GM10847 (cell line): ENCODE measurements around the gene OR52N4.

Experiments used
- POLR2A ChIP-seq: IDR thresholded peaks from 2 replicates; pipeline ENCODE4 v1.6.1; 2011; ENCODE audit not compliant: insufficient read length; ENCODE audit errors: extremely low read depth

OR52N4 gene

GRCh38 chr11:5753943-5754342 lies at the start of gene OR52N4:
TSS of gene OR52N4 (plus strand) at chr11:5754243. CDS start at chr11:5754741, 498 bp downstream.
- no peak for TF ChIP-seq POLR2A

DNA sequence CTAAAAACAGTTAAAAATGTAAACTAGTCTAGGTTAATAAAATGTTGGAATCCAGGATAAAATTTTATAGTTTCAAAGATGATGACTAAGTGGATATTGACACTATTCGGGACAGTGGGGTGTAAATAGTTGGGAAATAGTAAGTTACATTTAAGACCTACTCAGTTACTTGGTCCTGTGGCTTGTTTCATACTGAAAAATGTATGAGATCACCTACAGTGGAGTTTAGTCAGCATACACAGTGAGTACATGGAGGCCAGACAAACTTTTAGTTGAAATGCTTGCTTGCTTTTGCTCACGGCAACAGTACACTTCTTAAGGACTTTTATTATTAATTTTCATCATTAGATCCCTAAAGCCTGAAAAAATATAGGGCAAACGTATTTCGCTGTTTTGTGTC lies 48.4 kb upstream of the OR52N4 start:
- TF ChIP-seq POLR2A, result no peak

- TF ChIP-seq POLR2A, result no peak
Observed at GRCh38 chr11:5712507-5712906, 41.5 kb upstream of the OR52N4 start.

DNA sequence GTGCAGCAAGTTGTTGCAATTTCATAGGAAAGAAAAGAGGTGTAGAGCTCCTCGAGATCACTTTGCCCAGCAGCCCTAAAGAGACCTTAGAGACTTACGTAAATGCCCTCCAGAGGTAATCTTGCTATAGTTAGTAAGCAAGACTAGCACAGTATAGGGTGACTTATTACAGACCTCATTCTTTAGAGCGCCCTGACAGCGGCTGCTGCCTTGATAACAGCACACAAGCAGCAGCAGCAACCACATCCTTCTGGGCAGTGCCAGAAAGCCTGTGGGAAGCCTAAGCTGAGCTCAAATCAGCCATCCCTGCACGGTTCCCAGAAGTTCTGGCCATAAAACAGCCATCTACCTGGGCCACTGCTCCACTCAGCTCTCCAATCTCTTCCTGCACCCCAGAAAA lies 40.3 kb upstream of the OR52N4 start:
- TF ChIP-seq POLR2A, result no peak

DNA sequence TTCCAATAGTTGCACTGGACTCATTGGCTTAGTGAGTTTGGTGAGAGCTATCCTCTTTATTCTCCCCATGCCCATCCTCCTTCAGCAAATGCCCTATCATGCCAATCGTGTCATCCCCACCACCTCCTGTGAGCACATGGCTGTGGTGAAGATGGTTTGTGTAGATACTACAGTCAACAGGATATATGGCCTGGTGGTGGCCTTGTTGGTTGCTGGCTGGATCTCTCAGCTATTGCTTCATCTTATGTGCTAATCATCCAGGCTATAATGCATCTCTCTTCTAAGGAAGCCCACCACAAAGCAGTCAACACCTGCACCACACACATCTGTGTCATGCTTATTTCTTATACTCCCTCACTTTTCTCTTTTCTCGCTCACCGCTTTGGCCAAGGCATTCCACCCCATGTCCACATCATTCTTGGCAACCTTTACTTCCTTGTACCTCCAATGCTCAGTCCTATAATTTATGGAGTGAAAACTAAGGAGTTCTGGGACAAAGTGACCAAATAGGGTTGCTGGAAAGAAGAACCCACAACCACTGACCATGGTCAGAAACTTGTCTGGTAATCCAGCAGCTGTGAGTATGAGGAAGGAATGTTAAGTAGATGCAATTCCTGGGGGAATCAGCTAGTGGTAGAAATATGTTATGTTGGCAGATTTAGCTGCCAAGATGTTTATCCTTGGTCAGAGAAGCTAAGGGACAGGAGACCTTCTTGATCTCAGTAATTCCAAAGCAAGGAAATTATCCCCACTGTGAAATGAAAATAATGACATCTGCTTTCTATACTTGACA lies 34.1 kb upstream of the OR52N4 start:
- TF ChIP-seq POLR2A, result no peak

DNA sequence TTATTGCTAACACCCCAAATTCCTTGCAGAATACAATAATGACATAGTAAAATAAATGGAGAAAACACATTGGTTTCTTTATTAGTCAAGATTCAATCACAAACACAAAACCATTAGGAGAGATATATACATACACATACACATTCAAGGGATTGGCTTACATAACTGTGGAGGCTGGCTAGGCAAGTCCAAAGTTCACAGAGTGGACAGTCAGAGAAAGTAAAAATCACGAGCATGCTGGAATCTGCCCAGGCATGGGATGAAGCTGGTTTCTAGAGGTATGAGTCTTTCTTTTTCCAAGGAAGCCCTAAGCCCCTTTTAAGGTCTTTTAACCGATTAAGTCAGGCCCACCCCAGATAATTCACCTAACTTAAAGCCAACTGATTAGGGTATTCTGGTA lies 31.4 kb upstream of the OR52N4 start:
- TF ChIP-seq POLR2A, result no peak

DNA sequence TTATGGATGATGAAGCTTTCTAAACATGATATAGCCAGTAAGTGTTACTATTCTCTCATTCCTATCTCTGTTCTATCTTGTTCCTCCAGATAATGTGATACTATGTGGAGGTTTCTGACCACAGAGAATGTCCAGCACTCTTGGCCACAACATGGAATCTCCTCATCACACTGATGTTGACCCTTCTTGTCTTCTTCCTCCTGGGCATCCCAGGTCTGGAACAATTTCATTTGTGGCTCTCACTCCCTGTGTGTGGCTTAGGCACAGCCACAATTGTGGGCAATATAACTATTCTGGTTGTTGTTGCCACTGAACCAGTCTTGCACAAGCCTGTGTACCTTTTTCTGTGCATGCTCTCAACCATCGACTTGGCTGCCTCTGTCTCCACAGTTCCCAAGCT lies 27.7 kb upstream of the OR52N4 start:
- no peak for TF ChIP-seq POLR2A

GRCh38 chr11:5727691-5728090 lies 26.4 kb upstream of the OR52N4 start:
- no peak for TF ChIP-seq POLR2A

GRCh38 chr11:5736396-5736795 lies 17.6 kb upstream of the OR52N4 start, which contains the start of gene OR56B1:
TSS of gene OR56B1 (plus strand) at chr11:5736448. CDS start at chr11:5736517, 69 bp downstream.
- TF ChIP-seq POLR2A, result no peak

DNA sequence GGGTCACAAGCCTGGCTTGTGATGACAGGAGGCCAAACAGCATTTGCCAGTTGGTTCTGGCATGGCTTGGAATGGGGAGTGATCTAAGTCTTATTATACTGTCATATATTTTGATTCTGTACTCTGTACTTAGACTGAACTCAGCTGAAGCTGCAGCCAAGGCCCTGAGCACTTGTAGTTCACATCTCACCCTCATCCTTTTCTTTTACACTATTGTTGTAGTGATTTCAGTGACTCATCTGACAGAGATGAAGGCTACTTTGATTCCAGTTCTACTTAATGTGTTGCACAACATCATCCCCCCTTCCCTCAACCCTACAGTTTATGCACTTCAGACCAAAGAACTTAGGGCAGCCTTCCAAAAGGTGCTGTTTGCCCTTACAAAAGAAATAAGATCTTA lies 17.0 kb upstream of the OR52N4 start:
- no peak for TF ChIP-seq POLR2A

DNA sequence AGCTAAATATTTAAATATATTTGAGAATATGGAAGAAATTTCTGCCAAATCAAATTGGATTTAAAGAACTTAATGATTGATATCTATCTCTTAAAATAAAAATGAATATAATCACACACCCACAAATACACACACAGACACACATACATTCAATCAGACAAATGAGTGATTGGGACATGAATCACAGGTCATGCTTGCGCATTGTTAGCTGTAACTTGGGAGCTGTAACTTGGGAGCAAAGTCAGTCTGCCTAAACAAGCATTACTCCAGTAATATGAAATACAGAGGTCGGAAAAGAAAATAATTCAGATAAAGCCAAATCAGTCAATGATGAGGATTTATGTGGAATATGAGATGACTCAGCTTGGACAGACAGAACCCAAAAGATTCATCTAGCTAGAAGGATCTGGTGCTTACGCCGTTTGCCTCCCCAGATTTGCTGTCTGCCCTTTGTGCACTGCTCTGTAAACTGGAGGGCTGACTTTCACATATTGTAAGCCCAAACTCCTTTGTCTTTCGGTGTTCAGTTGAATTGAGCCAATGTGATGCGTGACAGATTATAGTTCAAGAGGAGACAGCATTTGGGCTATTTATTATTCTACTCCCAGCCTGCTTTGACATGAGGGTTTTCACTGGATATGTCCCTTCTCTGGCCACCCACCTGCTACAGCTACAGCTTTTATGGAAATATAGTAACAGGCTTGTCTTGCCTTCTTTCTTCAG lies 16.2 kb upstream of the OR52N4 start:
- no peak for TF ChIP-seq POLR2A

DNA sequence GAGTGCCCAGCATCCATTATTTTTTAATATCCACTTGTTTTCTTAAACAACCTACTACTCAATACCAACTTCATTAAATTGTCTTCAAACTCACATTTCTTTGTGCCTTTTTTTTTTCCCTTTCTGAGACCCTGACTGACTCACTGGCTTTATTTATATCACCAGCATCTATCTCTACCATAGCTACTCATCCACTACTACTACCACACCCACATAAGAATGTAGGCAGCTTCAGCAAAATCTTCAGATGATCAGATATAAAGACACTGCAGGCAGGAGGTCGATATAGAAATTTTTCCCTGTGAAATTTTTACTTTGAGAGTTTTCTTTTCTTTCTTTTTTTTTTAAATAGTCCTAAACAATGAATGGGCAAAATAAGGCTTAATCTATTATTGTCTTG lies 15.6 kb upstream of the OR52N4 start:
- no peak for TF ChIP-seq POLR2A

GRCh38 chr11:5746614-5747013 lies 7.4 kb upstream of the OR52N4 start:
- no peak for TF ChIP-seq POLR2A

GRCh38 chr11:5749836-5750235 lies 4.2 kb upstream of the OR52N4 start:
- no peak for TF ChIP-seq POLR2A

DNA sequence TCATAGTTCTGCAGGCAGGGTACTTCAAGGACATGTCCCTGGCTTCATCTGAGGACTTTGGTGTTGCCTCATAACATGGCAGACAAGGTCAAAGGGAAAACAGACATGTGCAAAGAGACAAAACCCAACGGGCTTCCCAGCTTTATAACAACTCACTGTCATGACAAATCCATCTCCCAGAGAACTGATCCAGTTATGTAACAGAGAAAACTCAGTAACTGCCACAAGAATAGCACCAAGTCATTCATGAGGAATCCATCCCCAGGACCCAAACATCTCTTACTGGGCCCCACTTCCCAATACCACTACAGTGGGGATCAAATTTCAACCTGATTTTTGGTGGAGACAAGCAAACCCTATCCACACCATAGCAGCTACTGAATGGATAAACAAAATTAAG lies 13.0 kb downstream of the OR52N4 start:
- no peak for TF ChIP-seq POLR2A

- no peak for TF ChIP-seq POLR2A
Observed at GRCh38 chr11:5783255-5783654, 29.2 kb downstream of the OR52N4 start, which contains the start of gene OR52N5. TSS of gene OR52N5 (minus strand) at chr11:5783355. CDS start at chr11:5778634, 4,721 bp downstream.

DNA sequence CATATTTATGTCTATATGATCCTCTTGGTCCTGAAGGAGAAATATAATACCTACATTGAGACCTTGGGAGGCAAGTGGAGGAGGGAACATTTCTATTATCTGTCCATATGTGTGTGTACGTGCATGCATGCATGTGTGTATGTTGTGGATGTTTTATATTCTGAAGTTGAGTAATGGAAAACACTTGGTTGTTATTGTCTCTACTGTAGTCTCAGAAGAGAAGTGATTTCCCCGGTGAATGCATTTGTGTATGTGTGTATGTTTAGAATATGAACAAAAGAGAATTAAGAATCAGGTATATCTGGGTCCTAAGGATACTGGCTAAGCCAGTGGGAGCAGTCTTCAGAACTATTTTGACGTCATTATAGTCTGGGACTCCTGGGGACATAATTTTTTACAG lies 37.1 kb downstream of the OR52N4 start, which contains the start of gene OR52N1:
TSS of gene OR52N1 (minus strand) at position 101 of the 400 bp plus-strand sequence. CDS start 2,449 bp downstream, outside the sequence.
- no peak for TF ChIP-seq POLR2A

GRCh38 chr11:5796541-5796940 lies 42.5 kb downstream of the OR52N4 start:
- no peak for TF ChIP-seq POLR2A
